T-helper 9 cell (primary cell): ENCODE measurements around the gene APOA1.

ENCODE experiments used
- DNase-seq: peaks from one replicate; pipeline ENCODE4 v3.0.0-alpha.2; 2020
- total RNA-seq, 2 donors: gene quantifications; one replicate each; lab custom pipeline; 2026; lab: John Stamatoyannopoulos, UW

Gene APOA1
- total RNA-seq, result 0 to 0.07 reads per million in 2 donors

DNA sequence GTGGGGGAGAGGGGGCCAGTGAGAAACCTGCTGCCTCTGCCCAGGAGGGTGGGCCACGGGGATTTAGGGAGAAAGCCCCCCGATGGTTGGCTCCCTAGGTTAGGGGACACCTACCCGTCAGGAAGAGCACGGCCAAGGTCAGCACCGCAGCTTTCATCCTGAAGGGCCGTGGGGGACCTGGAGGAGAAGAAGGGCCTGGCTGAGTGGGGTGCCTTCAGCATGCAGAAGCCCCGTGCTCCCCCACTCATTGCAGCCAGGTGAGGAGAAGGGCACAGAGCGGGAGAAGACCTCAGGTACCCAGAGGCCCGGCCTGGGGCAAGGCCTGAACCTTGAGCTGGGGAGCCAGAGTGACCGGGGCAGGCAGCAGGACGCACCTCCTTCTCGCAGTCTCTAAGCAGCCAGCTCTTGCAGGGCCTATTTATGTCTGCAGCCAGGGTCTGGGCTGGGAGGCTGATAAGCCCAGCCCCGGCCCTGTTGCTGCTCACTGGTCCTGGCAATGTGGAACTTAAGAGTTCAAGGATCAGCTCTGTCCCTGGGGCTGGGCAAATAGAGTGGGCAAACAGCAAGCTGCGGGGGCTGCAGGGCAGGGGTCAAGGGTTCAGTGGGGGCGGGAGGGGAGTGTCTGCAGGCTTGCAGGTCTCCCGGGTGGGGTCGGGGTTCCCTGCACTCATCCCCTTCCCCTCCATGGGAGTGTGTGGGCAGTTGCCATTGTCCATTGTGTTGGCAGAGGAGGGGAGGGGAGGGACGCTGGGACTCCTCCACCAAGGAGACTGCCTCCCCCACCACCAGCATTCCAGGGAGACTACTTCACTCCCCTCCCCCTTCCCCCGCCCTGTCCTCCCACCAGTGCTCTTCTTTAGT lies at the start of gene APOA1:
TSS of gene APOA1 (minus strand) at position 392 of the 861 bp plus-strand sequence. CDS start at position 157, 235 bp downstream.
- DNase-seq, result no peak

DNA sequence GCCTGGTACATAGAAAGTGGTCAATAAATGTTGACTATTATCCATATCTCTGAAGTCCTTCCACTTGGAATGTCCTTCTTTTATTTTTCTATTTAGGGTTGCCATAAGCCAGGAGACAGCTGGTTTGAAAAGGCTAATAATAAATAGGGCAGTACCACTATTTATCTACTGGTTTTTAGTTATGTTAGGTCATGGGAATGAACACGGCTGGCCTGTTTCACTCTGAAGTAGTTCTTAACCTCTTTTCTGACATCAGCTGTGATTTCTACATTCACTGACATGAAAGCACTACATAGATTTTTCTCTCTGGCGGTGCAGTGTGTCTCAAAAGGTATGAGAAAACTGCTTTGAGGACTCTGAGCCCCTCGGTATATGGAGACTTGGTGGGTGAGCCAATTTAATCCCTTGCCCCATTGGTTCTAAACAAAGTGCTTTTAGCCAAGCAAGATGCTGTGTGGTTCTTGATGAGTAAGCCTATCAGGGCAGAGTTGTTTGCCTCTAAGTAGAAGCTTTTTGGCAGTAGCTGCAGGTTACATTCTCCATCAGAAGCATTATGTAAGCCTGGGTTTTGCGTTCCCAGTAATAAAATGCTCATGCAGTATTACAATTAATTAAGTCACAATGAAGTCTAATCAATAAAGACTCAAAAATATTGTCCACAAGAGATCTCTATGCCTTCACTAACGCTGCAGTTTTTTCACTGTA lies 48.7 kb upstream of the APOA1 start:
- no peak for DNase-seq

DNA sequence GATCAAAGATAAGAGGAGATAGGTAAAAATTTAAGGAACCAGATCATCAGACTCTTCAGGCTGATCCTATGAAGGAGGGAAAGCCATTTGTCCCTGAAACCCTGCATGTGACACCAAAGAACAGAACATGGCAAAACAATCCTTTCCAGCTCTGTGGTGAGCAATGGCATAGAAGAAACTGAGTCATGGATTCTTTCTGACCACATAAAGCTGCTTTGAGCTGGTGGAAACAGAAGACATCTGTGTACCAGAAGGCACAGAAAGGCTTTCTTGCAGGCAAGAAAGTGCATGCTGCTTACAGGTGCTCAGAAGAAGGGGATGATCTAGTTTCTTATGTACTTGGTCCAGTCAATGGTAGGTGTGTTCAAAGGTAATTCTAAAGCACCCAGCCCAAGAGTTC lies 45.0 kb upstream of the APOA1 start:
- no peak for DNase-seq

DNA sequence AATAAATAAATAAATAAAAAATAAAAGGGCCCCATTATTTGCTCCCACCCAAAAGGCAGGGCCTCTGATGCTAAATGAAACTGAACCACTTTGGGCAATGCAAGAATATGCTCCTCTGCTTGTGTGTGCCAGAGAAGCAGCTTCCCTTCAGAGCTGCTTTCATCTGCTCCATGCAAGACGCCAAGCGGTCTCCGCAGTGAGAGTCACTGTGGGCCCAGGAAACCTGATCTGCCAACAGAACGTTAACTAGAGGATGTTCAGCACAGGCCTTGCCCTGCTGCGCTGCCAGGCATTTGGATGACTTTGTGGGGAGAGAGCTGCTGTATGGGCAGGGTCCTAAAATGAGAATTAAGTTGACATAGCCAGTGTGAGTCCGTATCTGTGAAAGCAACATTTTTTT lies 43.7 kb upstream of the APOA1 start:
- DNase-seq, result no peak

DNA sequence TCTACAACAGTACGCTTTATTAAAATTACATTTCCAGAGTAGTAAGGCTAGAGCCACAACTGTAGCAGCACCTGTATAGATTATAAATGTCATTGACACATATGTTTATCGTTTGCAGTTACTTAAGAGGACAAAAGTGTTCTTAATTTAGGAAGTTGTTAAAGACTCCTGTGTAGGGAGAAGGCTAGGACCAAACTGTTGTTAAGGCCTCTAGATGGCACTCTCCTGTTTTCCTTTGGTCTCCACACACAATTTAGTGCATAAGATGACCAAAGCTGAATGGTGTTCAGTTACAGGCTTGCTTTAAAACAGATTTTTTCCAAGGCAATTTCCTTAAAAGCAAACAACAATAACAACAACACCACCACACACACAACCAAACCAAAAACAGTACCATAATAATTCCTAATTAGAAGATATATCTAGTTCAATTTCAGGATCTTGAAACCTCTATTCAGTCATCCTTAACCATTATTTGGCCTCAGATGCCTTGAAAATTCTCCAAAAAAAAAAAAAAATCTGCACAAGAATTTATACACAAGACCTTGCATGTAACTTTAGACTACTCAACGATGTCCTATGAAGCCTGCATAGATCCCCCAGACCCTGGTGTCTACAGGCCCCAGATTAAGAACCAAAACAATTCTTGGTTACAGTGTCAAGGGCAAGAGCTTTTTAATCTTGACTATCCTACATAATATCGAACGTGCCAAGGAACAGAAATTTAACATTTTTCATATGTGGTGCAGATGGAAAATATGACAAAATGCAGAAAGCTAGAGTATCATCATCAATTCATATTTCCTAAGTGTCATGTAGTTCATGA lies 42.6 kb upstream of the APOA1 start:
- no peak for DNase-seq

DNA sequence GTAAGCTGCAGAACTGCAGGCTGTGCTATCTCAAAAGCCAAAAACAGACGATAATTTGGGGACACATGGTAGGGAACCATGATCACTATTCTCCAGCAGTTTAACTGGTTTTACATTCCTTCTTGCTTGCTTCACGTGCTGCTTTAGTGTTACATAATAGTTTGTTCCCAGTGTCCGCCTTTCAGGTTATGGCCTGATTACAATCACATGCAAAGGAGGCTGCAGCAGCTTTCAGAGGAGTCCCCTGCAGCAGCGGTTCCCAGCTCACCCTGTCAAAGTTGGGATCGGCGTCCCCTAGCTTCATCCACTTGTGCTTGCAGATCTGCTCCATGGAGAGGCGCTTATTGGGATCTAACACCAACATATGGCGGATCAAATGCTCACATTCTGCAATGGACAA lies 39.2 kb upstream of the APOA1 start:
- DNase-seq, result no peak

DNA sequence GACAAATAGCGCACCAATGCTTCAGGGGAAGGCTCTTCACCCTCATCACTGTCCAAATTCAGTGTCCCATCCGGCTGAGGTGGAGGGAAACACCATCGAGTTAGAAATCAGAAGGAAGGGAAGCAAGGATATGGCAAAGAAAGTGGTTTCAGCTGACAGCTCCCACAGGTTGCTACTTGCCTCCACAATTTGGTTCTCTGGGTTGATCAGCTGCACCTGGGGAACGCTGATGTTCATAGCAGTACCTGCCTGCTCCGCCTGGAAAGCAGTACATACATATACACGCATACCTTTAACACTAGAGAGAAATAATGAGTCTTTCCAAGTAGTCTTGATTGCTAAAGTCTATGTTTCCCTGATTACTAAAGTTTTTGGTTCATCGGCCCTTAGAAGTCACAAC lies 37.8 kb upstream of the APOA1 start:
- no peak for DNase-seq

DNA sequence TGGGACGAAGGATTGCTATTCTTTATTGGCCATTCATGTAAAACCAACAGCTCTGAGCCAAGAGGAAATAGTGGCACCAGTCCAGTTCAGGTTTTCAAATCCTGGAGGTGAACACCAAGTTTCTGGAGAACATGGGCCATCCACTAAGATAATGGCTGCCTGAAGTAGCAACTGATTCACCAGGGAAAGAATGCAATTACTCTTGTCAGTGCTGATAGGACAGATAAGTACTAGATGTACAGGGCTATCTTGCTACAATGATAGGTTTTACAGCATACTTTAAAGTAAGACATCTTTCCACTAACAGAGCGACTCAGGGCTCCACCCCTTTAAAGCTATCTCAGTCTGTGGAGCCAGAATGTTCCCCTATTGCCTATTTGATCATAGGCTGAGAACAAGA lies 36.8 kb upstream of the APOA1 start:
- DNase-seq, result no peak

DNA sequence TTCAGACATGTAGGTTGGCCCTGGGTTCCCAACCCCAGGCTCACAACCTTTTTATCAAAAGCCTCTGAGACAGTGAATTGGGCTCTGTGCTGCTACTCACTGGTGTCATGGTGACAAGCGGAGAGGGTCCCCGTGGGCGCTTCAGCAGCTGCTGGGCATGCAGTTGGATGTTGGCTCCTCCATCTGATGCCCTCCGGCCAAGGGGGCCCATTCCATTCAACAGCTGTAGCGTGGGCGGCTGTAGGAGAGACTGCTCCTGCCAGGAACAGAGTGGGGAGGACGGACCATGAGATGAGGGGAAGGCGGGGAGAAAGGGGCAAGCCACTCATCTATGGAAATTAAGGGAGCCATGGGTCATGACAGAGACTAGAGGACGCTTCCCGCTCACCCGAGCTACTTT lies 36.0 kb upstream of the APOA1 start:
- no peak for DNase-seq

DNA sequence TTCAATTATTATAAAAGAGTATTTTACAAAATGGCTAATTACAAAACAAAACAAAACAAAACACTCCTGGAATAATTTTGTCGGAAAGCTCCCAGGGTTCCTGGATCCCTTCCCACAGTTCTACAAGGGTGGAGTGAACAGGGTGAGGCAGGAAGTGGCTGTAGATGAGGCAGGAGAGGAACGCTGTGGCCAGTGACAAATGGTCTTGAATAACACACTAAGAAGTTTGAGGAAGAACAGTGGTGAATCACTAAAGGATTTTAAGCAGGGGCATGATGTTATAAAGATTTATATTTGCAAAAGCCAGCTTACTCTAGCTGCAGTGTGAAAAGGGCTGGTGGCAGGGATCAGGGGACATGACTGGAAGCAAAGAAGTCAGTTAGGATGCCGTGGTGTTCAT lies 33.8 kb upstream of the APOA1 start:
- DNase-seq, result no peak

DNA sequence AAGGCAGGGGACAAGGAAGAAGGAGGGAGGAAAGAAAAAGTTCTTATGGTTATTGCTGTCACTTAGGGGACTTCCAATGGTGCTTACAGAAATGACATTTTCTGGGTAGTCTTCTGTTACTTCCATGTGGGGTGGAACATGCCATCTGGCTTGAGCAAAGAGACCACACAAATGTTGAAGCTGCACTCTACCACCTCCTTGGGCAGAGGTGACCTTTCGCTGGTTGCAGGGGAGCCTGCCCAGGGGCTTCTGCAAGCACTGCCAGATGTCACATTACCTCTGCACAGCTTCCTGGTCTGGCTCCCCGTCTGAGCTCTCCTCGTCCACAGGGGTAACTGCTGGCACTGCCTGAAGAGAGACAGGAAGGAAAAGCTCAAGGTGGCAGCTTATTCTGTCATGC lies 32.6 kb upstream of the APOA1 start:
- no peak for DNase-seq

DNA sequence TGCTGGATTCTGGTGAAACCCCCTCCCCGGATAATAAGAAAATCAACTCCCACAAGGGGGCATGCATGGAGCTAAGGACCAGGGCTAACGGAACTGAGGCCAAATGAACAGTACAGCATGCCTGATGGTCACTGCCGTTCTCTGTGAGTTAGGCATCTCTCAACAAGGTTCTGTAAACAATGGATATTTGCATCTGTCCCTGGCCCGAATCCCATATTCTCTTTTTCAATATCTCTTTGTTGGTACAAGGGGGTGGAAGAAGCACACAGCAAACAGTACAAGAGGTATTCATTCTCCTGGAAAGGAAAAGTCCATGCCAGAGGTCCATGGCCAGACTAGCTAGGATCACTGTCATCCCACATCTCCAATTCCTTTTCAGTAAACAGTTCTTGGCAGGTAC lies 32.2 kb upstream of the APOA1 start:
- no peak for DNase-seq

DNA sequence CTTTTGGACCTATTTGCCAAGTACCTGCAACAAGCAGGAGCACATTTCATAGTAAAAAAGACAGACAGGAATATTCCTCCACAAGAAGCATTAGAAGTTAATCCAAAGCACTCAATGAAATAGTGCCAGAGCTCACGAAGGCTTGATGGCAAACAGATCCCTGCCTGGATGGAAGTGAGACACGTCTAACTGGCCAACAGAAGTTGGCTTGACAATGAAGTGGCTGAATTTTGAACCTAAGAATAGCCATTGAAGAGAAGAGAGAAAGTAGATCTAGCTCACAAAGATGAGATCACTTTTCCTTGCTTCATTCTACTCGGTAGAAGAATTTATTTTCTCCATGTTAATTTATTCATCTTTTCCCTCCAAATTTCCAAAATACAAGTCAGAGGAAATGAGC lies 30.6 kb upstream of the APOA1 start:
- DNase-seq, result no peak

DNA sequence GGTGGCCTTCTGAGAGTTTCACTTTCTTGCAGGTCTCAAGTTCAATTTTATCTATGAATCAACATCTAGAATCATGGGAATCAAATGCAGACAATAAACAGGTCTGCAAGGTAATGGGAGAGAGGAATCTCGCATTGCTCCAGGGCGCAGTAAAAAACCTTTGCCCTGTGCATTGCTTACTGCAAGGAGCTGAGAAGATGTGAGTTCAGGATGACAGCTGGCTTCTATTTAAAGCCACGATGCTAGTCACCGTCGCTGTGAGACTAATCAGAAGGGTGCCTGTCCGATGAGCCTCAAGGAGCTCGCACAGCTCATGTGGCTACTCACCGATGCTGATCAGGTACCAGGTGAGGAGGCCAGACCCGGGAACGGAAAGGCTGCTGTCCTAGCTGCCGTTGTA lies 30.2 kb upstream of the APOA1 start:
- no peak for DNase-seq

DNA sequence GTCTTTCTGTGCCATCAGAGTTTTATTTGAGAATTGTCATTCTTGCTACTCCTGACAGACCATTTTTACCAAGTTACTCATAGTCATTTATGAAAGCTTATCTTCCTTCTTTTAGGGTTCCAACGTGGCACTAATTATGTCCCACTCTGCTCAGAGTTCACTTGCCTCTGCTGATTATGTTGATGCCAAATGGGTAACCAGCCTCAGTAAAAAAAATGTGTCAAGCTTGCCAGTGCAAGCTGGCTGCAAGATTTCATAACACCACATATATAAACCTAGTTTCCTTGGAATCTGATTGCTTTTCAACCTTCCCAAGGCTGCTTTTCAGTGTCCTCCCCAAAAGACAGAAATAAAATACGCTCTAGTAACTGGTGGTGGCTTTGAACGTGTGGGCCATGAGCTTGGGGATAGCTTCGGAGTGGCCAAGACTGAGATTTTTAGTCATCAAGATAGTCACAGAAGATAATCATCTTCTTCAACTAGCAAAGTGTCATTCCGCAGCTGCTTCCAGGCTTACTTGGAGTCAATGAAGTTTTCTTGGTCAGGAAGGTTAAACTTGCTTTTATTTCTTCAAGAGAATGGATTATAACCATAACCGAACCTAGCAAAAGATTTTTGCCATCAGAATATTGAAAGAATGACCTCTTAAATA lies 29.5 kb upstream of the APOA1 start:
- no peak for DNase-seq

DNA sequence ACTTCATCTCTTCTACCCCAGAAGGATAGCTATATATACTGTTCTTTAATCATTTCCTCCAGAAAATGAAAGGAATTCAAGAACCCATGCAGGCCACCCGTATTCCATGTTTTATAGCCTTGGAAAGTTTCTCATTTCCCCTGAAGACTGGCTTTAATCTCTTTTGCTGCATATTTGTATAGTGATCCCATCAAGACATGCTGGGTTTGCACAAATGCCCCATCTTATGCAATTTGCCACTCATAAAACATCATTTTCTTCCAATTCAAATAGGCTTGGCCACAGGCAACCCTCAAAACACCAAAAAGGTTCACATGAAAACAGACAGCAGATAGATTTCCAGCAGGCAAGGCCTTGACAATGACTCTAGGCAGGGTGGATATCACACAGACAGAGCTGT lies 28.3 kb upstream of the APOA1 start:
- no peak for DNase-seq

DNA sequence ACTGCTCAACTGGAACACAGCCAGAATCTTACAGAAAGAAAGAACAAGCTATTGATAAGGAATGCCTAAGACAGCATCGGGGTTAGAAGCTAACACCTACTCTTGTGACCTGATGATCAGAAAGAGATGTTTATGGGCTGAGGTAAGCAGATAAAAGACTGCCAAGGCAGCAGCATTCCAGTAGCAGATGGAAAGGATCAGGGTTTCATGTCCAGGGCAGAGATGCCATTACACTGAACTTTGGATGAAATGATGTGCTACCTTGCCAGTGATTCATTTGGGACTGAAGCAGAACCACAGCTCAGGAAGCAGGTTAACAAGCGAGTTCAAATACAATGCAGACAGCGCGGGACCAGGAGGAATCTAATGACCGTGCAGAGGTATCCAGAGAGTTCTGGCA lies 27.1 kb upstream of the APOA1 start:
- no peak for DNase-seq

DNA sequence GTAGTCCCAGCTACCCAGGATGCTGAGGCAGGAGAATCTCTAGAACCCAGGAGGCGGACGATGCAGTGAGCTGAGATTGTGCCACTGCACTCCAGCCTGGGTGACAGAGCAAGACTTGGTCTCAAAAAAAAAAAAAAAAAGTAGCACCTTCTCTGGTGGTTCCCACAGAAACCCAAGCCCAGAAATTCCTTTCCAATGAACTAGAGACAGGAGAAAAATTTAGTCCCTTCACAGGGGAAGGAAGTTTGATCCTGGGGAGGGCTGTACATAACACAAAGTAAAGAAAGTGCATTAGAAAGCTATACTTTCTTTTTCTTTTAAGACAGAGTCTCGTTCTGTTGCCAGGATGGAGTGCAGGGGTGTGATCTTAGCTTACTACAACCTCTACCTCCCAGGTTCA lies 25.5 kb upstream of the APOA1 start:
- DNase-seq, result no peak

DNA sequence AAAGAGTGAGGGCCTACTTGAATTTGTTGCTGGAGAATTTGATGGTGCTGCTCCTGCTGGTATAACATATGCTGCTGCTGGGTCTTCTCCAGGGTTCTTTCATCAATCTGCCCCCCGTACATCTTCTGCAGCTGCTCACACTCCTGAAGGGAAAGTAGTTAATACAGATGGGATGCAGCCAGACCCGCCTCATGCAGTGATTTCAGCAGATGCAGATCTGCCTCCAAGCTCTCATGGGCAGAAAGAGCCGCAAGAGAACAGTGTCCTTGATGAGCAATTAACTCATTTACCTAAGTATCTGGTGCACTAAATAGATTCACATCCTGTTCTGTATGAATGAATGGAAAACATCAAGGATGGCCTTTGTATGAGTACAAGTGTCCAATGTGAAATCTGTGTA lies 24.8 kb upstream of the APOA1 start:
- no peak for DNase-seq

DNA sequence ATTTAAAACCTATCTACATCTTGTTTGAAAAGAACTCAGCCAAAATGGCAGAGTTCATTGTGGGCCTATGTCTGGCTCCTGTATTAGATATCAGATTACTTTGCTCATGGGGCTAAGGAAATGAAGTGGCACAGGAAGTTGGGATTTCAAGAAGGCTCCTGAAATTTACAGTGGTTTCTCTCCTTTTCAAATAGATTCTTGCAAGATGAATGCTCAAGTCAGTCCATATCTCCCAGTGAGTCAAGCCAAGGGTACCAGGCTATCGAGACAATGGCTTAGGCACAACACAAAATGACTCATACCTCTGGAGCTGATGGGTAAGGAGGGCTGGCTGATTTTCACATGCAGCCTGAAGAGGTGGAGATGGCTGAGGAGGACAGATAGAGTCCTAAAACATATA lies 24.1 kb upstream of the APOA1 start:
- DNase-seq, result no peak

DNA sequence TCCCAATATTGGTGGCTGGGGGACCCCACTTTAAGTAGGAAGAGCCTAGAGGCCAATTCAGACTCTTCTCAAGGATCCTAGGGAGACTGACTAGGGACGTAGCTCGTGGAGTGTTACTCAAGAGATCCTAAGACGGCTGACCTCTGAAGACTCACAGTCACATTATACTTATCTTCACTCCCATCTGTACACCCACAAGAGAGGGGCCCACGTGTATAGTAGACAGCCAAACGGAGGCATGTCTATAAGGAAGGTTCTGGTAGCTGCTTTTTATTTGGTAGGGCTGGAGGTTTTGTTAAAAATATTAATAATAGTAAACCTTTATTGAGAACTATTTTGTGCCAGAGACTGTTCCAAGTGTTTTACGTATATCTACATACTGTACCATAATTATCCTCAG lies 22.9 kb upstream of the APOA1 start:
- DNase-seq, result no peak

DNA sequence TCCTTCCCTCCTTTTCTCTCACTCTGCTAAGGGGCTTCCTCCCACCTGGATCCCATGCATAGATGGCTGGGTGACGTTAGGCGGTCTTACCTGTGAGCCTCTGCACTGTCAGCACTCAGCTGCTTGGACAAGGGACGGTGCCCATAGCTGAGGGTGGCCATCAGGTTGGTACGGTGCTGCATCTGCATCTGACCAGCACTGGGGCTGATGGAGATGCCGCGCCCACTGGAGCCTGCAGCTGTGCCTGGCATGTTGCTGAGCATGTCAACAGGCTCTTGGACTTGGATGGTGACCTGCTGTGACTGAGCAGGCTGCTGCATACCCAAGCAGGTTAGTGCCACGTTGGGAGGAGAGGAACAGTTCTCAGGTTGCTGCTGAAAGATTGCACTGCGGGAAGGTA lies 21.8 kb upstream of the APOA1 start:
- DNase-seq, result no peak

DNA sequence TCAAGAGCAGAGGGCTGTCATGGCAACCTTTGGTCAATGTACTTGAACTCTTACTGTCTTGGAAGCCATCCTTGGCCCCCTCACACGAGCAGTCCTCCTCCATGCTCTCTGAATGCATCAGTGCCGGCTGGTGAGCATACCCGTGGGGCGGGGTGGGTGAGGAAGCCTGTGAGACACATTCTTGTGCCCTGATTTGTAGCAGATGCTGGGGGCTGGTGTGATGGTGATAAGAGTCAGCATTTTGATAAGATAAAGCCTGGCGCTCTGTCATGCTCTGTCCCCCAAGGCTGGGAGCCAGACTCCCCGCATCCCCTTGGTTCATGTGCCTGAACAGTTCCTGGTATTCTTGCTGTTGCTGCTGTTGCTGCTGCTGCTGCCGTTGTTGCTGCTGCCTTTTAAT lies 20.5 kb upstream of the APOA1 start:
- no peak for DNase-seq
